K562 (cell line): ENCODE results near the gene DRD2. TPM values are rescaled to one million over a fixed set of nuclear protein-coding genes. Genes with fewer than 3 reads are reported as not detected.

ENCODE experiments used
- ATAC-seq: fragments of 200-7000 bp; cut with Tn5 transposase; 3 replicates; pipeline ENCODE4 v1.9.1; 2020; ENCODE audit warnings: moderate library complexity
- BruUV-seq: library from RNA; stranded (reverse); fragments of 400-500 nt; replicated peaks from 2 replicates; lab custom pipeline; 2021; lab: Mats Ljungman, UMichigan
- CTCF ChIA-PET: fragments of 300-600 bp; formaldehyde crosslinking; extraction: SDS; loops from one replicate; lab custom pipeline; 2021; ENCODE audit warnings: low intra/inter-chr PET ratio; lab: Yijun Ruan, JAX
- POLR2A ChIA-PET: fragments of 300-600, 350-650 bp; sonication (Branson Sonifier 250); formaldehyde crosslinking; extraction: SDS; loops from one replicate; lab custom pipeline; 2021; ENCODE audit warnings: antibody characterized with exemption, inconsistent platforms; lab: Yijun Ruan, JAX
- DNase-seq, 4 experiments: peaks; one replicate each; pipeline versions ENCODE4 v3.0.0 to v3.0.0-alpha.2; 2011 to 2018; ENCODE audit warnings: low spot score in 3 of 4, mixed read lengths in 3 of 4; ENCODE audit errors: extremely low read depth in 1 of 4
- FAIRE-seq: peaks from 2 replicates; lab custom pipeline; 2011; peaks lifted over from hg19 to GRCh38; lab: Jason Lieb, UNC
- H2AFZ ChIP-seq: 2 replicates; pipeline ENCODE4 v1.6.0; 2011; ENCODE audit warnings: low read depth, low read length, control low read depth, inconsistent platforms
- H3K27ac ChIP-seq: fragments of 200-600 bp; 3 replicates; pipeline ENCODE4 v1.8.0; 2011; ENCODE audit warnings: low read depth, mild to moderate bottlenecking, control low read depth, inconsistent platforms, low read length, moderate library complexity, mixed read lengths; ENCODE audit errors: extremely low read depth
- H3K27me3 ChIP-seq, 2 experiments: fragments of 300-600 bp in 1 of 2; 2 replicates in 1 of 2; 3 replicates in 1 of 2; pipeline versions ENCODE4 v1.6.0 to v1.8.0; 2011; ENCODE audit warnings: inconsistent platforms in 2 of 2, low read length in 2 of 2, mild to moderate bottlenecking in 1 of 2, mixed read lengths in 1 of 2, moderate library complexity in 1 of 2; ENCODE audit not compliant: control insufficient read depth in 2 of 2, insufficient read depth in 2 of 2
- H3K36me3 ChIP-seq: fragments of 300-600 bp; 3 replicates; pipeline ENCODE4 v1.8.0; 2011; ENCODE audit warnings: mild to moderate bottlenecking, low read length, inconsistent platforms; ENCODE audit not compliant: control insufficient read depth, insufficient read depth
- H3K4me1 ChIP-seq, 2 experiments: fragments of 200-600 bp in 1 of 2; replicated peaks in 1 of 2; 2 replicates in 1 of 2; 3 replicates in 1 of 2; pipeline versions ENCODE4 v1.5.1 to v1.8.0; 2011; ENCODE audit warnings: inconsistent platforms in 2 of 2, low read length in 2 of 2, mild to moderate bottlenecking in 1 of 2, mixed read lengths in 1 of 2, moderate library complexity in 1 of 2; ENCODE audit not compliant: control insufficient read depth in 2 of 2, insufficient read depth in 2 of 2
- H3K4me2 ChIP-seq: 2 replicates; pipeline ENCODE4 v1.6.1; 2011; ENCODE audit warnings: low read length, control low read depth, inconsistent platforms, mixed read lengths; ENCODE audit not compliant: insufficient read depth
- H3K4me3 ChIP-seq: fragments of 200-600 bp; sonication (generic), shearing (Covaris generic); 2 replicates; pipeline ENCODE4 v1.5.1; 2016; ENCODE audit warnings: control low read depth, inconsistent platforms
- H3K79me2 ChIP-seq: fragments of 200-600 bp; 3 replicates; pipeline ENCODE4 v1.8.0; 2011; ENCODE audit warnings: low read length, inconsistent platforms; ENCODE audit not compliant: control insufficient read depth, insufficient read depth
- H3K9ac ChIP-seq, 2 experiments: 2 replicates each; pipeline versions ENCODE4 v1.6.0 to v1.6.1; 2011; ENCODE audit warnings: low read depth in 2 of 2, low read length in 2 of 2, control low read depth in 1 of 2, inconsistent platforms in 1 of 2, mild to moderate bottlenecking in 1 of 2, mixed read lengths in 1 of 2; ENCODE audit not compliant: insufficient read depth in 1 of 2
- H3K9me1 ChIP-seq: one replicate; pipeline ENCODE4 v1.6.0; 2011; ENCODE audit warnings: inconsistent platforms, mild to moderate bottlenecking, low read length, moderate library complexity; ENCODE audit not compliant: control insufficient read depth, insufficient read depth
- H3K9me3 ChIP-seq: replicated peaks from 2 replicates; pipeline ENCODE4 v1.5.1; 2011; ENCODE audit warnings: low read depth, low read length, inconsistent platforms; ENCODE audit not compliant: control insufficient read depth, insufficient read depth
- H4K20me1 ChIP-seq: replicated peaks from 2 replicates; pipeline ENCODE4 v1.6.1; 2011; ENCODE audit warnings: low read length, inconsistent platforms, mixed read lengths; ENCODE audit not compliant: control insufficient read depth, insufficient read depth
- CC2D1A ChIP-seq: fragments of 450-650 bp; IDR thresholded peaks from 2 replicates; pipeline ENCODE4 v1.6.1; 2017; ENCODE audit warnings: mild to moderate bottlenecking
- FUS ChIP-seq: fragments of 200-400 bp; formaldehyde crosslinking; optimal IDR thresholded peaks from 2 replicates; pipeline ENCODE3; 2017; ENCODE audit warnings: low read depth, low read length
- MAX ChIP-seq: sonication (generic); formaldehyde crosslinking; IDR thresholded peaks from 2 replicates; pipeline ENCODE4 v1.9.0; 2022; ENCODE audit warnings: mild to moderate bottlenecking, missing genetic modification reagents
- NCOA2 ChIP-seq, 2 experiments: fragments of 450-650 bp; IDR thresholded peaks; 2 replicates each; pipeline ENCODE4 v1.6.1; 2018; ENCODE audit warnings: mild to moderate bottlenecking in 2 of 2, moderate library complexity in 1 of 2; ENCODE audit not compliant: partially characterized antibody in 2 of 2
- NELFE ChIP-seq: IDR thresholded peaks from 2 replicates; pipeline ENCODE4 v1.6.1; 2011; ENCODE audit warnings: mild to moderate bottlenecking; ENCODE audit not compliant: insufficient read depth, insufficient read length
- PYGO2 ChIP-seq: fragments of 450-650 bp; IDR thresholded peaks from 2 replicates; pipeline ENCODE4 v1.6.1; 2016; ENCODE audit warnings: mild to moderate bottlenecking, missing genetic modification characterization, moderate library complexity, missing compliant biosample characterization
- RBBP5 ChIP-seq: fragments of 200-600 bp; sonication (generic); IDR thresholded peaks from 2 replicates; pipeline ENCODE4 v1.6.1; 2012; ENCODE audit warnings: borderline replicate concordance, mild to moderate bottlenecking, low read length, control low read depth, inconsistent platforms; ENCODE audit not compliant: insufficient read depth, poor library complexity, severe bottlenecking
- RFX1 ChIP-seq: fragments of 450-650 bp; IDR thresholded peaks from 2 replicates; pipeline ENCODE4 v1.6.1; 2016; ENCODE audit warnings: mild to moderate bottlenecking, moderate library complexity
- SAFB ChIP-seq: fragments of 200-400 bp; formaldehyde crosslinking; IDR thresholded peaks from 2 replicates; pipeline ENCODE4 v1.6.1; 2017; ENCODE audit warnings: low read depth, low read length, borderline replicate concordance
- SETDB1 ChIP-seq: IDR thresholded peaks from one replicate; pipeline ENCODE4 v1.6.1; 2012; ENCODE audit warnings: low read length, control low read depth, inconsistent platforms
- SIN3A ChIP-seq, 2 experiments: fragments of 150-350 bp in 1 of 2; IDR thresholded peaks; 2 replicates each; pipeline ENCODE4 v1.6.1; 2011 to 2016; ENCODE audit warnings: borderline replicate concordance in 2 of 2, low read depth in 2 of 2, low read length in 2 of 2, mild to moderate bottlenecking in 2 of 2, moderate library complexity in 2 of 2; ENCODE audit not compliant: control insufficient read depth in 1 of 2
- SREBF1 ChIP-seq: fragments of 150-350 bp; IDR thresholded peaks from 2 replicates; pipeline ENCODE4 v1.6.1; 2014; ENCODE audit warnings: antibody characterized with exemption, low read depth, low read length, borderline replicate concordance
- THAP7 ChIP-seq: fragments of 250-450 bp; sonication (Bioruptor Pico); IDR thresholded peaks from 2 replicates; pipeline ENCODE4 v1.5.0; 2021
- ZFPM2 ChIP-seq: fragments of 250-450 bp; sonication (Bioruptor Pico); IDR thresholded peaks from 2 replicates; pipeline ENCODE4 v1.5.1; 2022; ENCODE audit warnings: mild to moderate bottlenecking
- WGBS: fragments of 100-300 bp; shearing (Covaris generic); methylation state at CpG from one replicate; pipeline ENCODE4 v1.1.6; 2016; ENCODE audit warnings: low coverage, mixed read lengths; ENCODE audit not compliant: insufficient coverage; ENCODE audit errors: missing lambda C conversion rate; 5-methylcytosine and 5-hydroxymethylcytosine counted together
- in situ Hi-C: fragments of 300-500 bp; cut with MboI; formaldehyde crosslinking; loops from 4 replicates; pipeline ENCODE4 v1.15.0; 2018; ENCODE audit warnings: inconsistent platforms, mixed read lengths
- intact Hi-C: fragments of 100-400 bp; cut with micrococcal nuclease; formaldehyde crosslinking; loops from 2 replicates; pipeline ENCODE4 v1.14.2; 2022
- polyA plus RNA-seq, 8 experiments: library from polyadenylated mRNA; depleted of rRNA in 4 of 8; stranded (reverse) in 5 of 8; unstranded in 3 of 8; fragments of >200 nt; fragmentation: Nextera tagmentation in 2 of 8; fragmentation: Illumina TruSeq in 1 of 8; extraction: Ambion mirVana in 2 of 8; extraction: Trizol in 1 of 8; gene quantifications; 2 replicates each; pipeline versions ENCODE4 v1.2.1 to v1.2.3, GENCODE V29; 2011 to 2014; ENCODE audit warnings: inconsistent platforms in 1 of 8, missing spikeins in 1 of 8
- total RNA-seq, 7 experiments: library from RNA; depleted of rRNA in 6 of 7; stranded (reverse); fragments of >200 nt in 6 of 7; fragmentation: Illumina TruSeq in 2 of 7; extraction: Trizol in 2 of 7; gene quantifications; 2 replicates each; pipeline versions ENCODE4 v1.2.1 to v1.2.3, GENCODE V29; 2011 to 2021; ENCODE audit warnings: low replicate concordance in 1 of 7

Gene DRD2
- total and polyA plus RNA-seq, 9 of the 15 experiments (the other 6 are each of a cell fraction or from before 2014, with no cell fraction given), result not detected

- Histone ChIP-seq H3K9me1 (no peaks in the 10 kb centered on the region), H3K4me2 (no peak overlapping the region), H4K20me1 (no peaks in the 10 kb centered on the region), H3K36me3 (no peaks in the 10 kb centered on the region), H3K9me3 (no peaks in the 10 kb centered on the region), H3K27ac (no peak overlapping the region), H3K4me3 (no peak overlapping the region), H3K4me1 (no peaks in the 10 kb centered on the region), H2AFZ (no peak overlapping the region), H3K9ac (no peak overlapping the region), H3K79me2 (no peaks in the 10 kb centered on the region), H3K27me3 (peaks cover 0 to 24% of the 10 kb centered on the region in 2 experiments; a peak in 3 of 5 replicates)
- in situ Hi-C loops (no loop called here), intact Hi-C loops (loop anchor here (10.0 kb wide), 1 partner anchor 188 kb away; no protein-coding TSS in a partner anchor)
- POLR2A ChIA-PET, result interaction anchor here (1.4 kb wide), 1 partner anchor 10 kb away, joined by 5 read pairs; no protein-coding TSS in a partner anchor
- no peak for FAIRE-seq
- ATAC-seq, result no peak
- no peak for DNase-seq
- no peak for TF ChIP-seq SAFB
- peak; percentile 8; the same call in 1 of the 2 replicates for TF ChIP-seq RFX1
- no peak for TF ChIP-seq MAX
- no peak for TF ChIP-seq CC2D1A
- no peak for TF ChIP-seq ZFPM2
- TF ChIP-seq PYGO2, result no peak
- TF ChIP-seq SREBF1, result no peak
- CTCF ChIA-PET, result no interaction called here
- no TSS peak for BruUV-seq
- 9% methylated on average over 2 of the region's 2 CpGs for WGBS
Measured at GRCh38 chr11:113493206-113493605, 18.0 kb upstream of the DRD2 start.

GRCh38 chr11:113488931-113489351, 13.7 kb upstream of the DRD2 start:
- intact Hi-C loops (no loop called here), in situ Hi-C loops (no loop called here)
- no peak for FAIRE-seq
- Histone ChIP-seq H4K20me1 (no peaks in the 10 kb centered on the region), H3K36me3 (no peaks in the 10 kb centered on the region), H3K79me2 (no peaks in the 10 kb centered on the region), H3K4me2 (no peak overlapping the region), H3K9me3 (no peaks in the 10 kb centered on the region), H3K4me1 (no peaks in the 10 kb centered on the region), H2AFZ (no peak overlapping the region), H3K4me3 (no peak overlapping the region), H3K9ac (no peak overlapping the region), H3K27ac (no peak overlapping the region), H3K9me1 (no peaks in the 10 kb centered on the region), H3K27me3 (peaks cover 0 to 12% of the 10 kb centered on the region in 2 experiments; a peak in 3 of 5 replicates)
- CTCF ChIA-PET, result no interaction called here
- TF ChIP-seq SETDB1 (no peak), RBBP5 (no peak), SIN3A (IDR thresholded peaks at IDR 0.05; ENCODE audit: borderline replicate concordance in 2 of 2, control insufficient read depth in 1 of 2, low read depth in 2 of 2, low read length in 2 of 2) (no peak), NCOA2 (IDR thresholded peaks at IDR 0.05; ENCODE audit: partially characterized antibody in 2 of 2) (no peak), NELFE (no peak), FUS (no peak), THAP7 (no peak)
- POLR2A ChIA-PET, result no interaction called here
- ATAC-seq, result no peak
- no peak for DNase-seq
- BruUV-seq, result no TSS peak
